ENCODE measurements around the gene CHD5.

CHD5 gene

DNA sequence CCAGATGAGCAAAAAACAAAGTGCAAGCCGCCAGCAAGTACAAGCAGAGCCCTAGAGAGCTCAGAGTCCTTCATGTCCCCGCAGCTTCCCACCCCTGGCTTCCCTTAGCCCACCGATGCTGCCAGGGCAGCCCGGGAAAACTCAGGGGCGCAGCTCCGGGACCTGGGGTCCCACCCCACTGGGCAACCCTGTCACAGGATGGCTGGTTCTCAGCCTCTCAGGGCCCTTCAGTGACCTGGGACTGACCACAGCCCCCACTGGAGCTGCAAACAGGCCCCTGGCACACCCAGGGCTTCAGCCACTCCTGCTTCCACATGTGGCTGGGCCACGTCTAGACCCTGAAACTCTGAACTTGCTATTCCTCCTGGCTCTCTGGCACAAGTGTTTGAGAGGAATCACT lies 49.5 kb downstream of the CHD5 start:
- ATAC-seq, result no peak
- TF ChIP-seq ZNF70 (CRISPR knock-in tag; IDR thresholded peaks at IDR 0.05) (no peak), ZFP30 (CRISPR knock-in tag; IDR thresholded peaks at IDR 0.05) (no peak), RARB (CRISPR knock-in tag; IDR thresholded peaks at IDR 0.05) (no peak), TCF4 (CRISPR knock-in tag; IDR thresholded peaks at IDR 0.05; ENCODE audit: borderline replicate concordance) (no peak), CSDC2 (CRISPR knock-in tag; IDR thresholded peaks at IDR 0.05) (no peak), ZNF8 (CRISPR knock-in tag; IDR thresholded peaks at IDR 0.05) (no peak), ISL1 (CRISPR knock-in tag; IDR thresholded peaks at IDR 0.05) (no peak)
- TF ChIP-seq, protein P1, sequence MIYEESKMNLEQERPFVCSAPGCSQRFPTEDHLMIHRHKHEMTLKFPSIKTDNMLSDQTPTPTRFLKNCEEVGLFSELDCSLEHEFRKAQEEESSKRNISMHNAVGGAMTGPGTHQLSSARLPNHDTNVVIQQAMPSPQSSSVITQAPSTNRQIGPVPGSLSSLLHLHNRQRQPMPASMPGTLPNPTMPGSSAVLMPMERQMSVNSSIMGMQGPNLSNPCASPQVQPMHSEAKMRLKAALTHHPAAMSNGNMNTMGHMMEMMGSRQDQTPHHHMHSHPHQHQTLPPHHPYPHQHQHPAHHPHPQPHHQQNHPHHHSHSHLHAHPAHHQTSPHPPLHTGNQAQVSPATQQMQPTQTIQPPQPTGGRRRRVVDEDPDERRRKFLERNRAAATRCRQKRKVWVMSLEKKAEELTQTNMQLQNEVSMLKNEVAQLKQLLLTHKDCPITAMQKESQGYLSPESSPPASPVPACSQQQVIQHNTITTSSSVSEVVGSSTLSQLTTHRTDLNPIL (CRISPR knock-in tag; IDR thresholded peaks at IDR 0.05; ENCODE audit: low read depth), result no peak
- TF ChIP-seq, protein P2, sequence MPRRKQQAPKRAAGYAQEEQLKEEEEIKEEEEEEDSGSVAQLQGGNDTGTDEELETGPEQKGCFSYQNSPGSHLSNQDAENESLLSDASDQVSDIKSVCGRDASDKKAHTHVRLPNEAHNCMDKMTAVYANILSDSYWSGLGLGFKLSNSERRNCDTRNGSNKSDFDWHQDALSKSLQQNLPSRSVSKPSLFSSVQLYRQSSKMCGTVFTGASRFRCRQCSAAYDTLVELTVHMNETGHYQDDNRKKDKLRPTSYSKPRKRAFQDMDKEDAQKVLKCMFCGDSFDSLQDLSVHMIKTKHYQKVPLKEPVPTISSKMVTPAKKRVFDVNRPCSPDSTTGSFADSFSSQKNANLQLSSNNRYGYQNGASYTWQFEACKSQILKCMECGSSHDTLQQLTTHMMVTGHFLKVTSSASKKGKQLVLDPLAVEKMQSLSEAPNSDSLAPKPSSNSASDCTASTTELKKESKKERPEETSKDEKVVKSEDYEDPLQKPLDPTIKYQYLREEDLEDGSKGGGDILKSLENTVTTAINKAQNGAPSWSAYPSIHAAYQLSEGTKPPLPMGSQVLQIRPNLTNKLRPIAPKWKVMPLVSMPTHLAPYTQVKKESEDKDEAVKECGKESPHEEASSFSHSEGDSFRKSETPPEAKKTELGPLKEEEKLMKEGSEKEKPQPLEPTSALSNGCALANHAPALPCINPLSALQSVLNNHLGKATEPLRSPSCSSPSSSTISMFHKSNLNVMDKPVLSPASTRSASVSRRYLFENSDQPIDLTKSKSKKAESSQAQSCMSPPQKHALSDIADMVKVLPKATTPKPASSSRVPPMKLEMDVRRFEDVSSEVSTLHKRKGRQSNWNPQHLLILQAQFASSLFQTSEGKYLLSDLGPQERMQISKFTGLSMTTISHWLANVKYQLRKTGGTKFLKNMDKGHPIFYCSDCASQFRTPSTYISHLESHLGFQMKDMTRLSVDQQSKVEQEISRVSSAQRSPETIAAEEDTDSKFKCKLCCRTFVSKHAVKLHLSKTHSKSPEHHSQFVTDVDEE (CRISPR knock-in tag; IDR thresholded peaks at IDR 0.05), result no peak
- TF ChIP-seq, protein P3, sequence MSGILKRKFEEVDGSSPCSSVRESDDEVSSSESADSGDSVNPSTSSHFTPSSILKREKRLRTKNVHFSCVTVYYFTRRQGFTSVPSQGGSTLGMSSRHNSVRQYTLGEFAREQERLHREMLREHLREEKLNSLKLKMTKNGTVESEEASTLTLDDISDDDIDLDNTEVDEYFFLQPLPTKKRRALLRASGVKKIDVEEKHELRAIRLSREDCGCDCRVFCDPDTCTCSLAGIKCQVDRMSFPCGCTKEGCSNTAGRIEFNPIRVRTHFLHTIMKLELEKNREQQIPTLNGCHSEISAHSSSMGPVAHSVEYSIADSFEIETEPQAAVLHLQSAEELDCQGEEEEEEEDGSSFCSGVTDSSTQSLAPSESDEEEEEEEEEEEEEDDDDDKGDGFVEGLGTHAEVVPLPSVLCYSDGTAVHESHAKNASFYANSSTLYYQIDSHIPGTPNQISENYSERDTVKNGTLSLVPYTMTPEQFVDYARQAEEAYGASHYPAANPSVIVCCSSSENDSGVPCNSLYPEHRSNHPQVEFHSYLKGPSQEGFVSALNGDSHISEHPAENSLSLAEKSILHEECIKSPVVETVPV (CRISPR knock-in tag; IDR thresholded peaks at IDR 0.05), result no peak
- TF ChIP-seq, protein P4, sequence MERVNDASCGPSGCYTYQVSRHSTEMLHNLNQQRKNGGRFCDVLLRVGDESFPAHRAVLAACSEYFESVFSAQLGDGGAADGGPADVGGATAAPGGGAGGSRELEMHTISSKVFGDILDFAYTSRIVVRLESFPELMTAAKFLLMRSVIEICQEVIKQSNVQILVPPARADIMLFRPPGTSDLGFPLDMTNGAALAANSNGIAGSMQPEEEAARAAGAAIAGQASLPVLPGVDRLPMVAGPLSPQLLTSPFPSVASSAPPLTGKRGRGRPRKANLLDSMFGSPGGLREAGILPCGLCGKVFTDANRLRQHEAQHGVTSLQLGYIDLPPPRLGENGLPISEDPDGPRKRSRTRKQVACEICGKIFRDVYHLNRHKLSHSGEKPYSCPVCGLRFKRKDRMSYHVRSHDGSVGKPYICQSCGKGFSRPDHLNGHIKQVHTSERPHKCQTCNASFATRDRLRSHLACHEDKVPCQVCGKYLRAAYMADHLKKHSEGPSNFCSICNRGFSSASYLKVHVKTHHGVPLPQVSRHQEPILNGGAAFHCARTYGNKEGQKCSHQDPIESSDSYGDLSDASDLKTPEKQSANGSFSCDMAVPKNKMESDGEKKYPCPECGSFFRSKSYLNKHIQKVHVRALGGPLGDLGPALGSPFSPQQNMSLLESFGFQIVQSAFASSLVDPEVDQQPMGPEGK (CRISPR knock-in tag; IDR thresholded peaks at IDR 0.05; ENCODE audit: borderline replicate concordance), result no peak

DNA sequence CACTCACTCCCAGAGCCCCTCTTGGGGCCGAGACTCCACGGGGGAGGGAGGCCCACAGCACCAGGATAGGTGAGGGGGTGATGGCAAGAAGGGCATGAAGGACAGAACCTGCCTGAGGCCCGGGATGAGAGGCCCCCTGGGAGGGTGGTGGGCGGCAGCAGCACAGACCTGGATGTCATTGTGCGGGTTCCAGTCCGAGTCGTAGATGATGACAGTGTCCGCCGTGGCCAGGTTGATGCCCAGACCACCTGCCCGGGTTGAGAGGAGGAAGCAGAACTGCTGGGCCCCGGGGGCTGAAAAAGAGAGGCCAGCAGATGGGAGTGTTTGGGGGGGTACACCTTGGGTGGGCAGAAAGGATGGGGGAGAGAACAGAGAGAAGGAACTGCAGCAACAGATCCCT lies 50.1 kb downstream of the CHD5 start:
- ATAC-seq, result no peak
- TF ChIP-seq CSDC2 (CRISPR knock-in tag; IDR thresholded peaks at IDR 0.05), result no peak
- TF ChIP-seq ISL1 (CRISPR knock-in tag; IDR thresholded peaks at IDR 0.05), result no peak
- no peak for TF ChIP-seq GLIS3 (CRISPR knock-in tag; IDR thresholded peaks at IDR 0.05)
- TF ChIP-seq ZNF8 (CRISPR knock-in tag; IDR thresholded peaks at IDR 0.05), result no peak
- no peak for TF ChIP-seq ZC3H10 (CRISPR knock-in tag; IDR thresholded peaks at IDR 0.05)
- TF ChIP-seq, protein P2 (CRISPR knock-in tag; IDR thresholded peaks at IDR 0.05), result no peak
- TF ChIP-seq OSR1 (CRISPR knock-in tag; IDR thresholded peaks at IDR 0.05), result no peak
- TF ChIP-seq ZFP3 (CRISPR knock-in tag; IDR thresholded peaks at IDR 0.05), result no peak
- TF ChIP-seq BACH2 (CRISPR knock-in tag; IDR thresholded peaks at IDR 0.05; ENCODE audit: borderline replicate concordance), result no peak

DNA sequence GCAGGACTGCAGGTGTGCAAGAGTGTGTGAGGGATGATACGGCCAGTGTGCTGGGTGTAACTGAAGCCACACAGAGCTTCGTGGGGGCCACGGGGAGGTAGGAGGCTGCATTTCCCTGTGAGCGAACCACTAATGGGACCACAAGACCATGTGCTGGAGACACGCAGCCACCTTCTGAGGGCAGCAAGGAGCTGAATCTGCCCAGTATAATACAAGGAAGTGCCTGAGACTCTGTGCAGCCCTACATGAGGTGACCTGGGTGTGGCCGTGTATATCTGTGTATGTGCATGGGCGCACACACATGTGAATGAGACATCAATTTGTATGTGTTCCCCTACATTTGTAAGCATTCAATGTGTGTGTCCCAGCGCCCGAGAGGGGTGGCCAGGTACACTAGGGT lies 50.8 kb downstream of the CHD5 start:
- TF ChIP-seq, protein P4 (CRISPR knock-in tag; IDR thresholded peaks at IDR 0.05; ENCODE audit: borderline replicate concordance), result no peak
- no peak for TF ChIP-seq TOX (CRISPR knock-in tag; IDR thresholded peaks at IDR 0.05; ENCODE audit: borderline replicate concordance)
- ATAC-seq, result no peak

Data from SK-N-SH treated with all-trans-retinoic acid at 6 μM for 48 hours (cell line).